ENCODE measurements around the gene HAPLN1.

The HAPLN1 gene

GRCh38 chr5:83720836-83721537, at the start of gene HAPLN1:
Gene HAPLN1 (minus strand): TSS chr5:83720855. CDS start chr5:83673523, 47,332 bp downstream.
- TF ChIP-seq YY1 (IDR thresholded peaks at IDR 0.05; ENCODE audit: insufficient read depth, insufficient read length), result no peak
- TF ChIP-seq ZNF274 (IDR thresholded peaks at IDR 0.05; ENCODE audit: low read depth, low read length), result no peak
- no peak for TF ChIP-seq SUZ12 (IDR thresholded peaks at IDR 0.05; ENCODE audit: extremely low read depth, insufficient read depth, insufficient read length)
- Histone ChIP-seq H3K9me3 (ENCODE audit: insufficient read depth, low read length) (no peaks in the 10 kb centered on the region), H3K4me1 (ENCODE audit: insufficient read depth, insufficient read length) (no peaks in the 10 kb centered on the region), H3K4me3 (ENCODE audit: insufficient read length, low read depth) (peak within 1 kb of the TSS; percentile 55), H3K9ac (ENCODE audit: insufficient read length, low read depth) (peak within 1 kb of the TSS; percentile 86), H3K27me3 (ENCODE audit: insufficient read depth, insufficient read length) (peaks cover 4% of the 10 kb centered on the region), H3K36me3 (ENCODE audit: insufficient read depth, insufficient read length, low read length) (no peaks in the 10 kb centered on the region)
- DNase-seq (ENCODE audit: low read depth, low spot score), result no peak

GRCh38 chr5:83767409-83767992, 46.8 kb upstream of the HAPLN1 start:
- H3K27me3 ChIP-seq (ENCODE audit: insufficient read depth, insufficient read length), result no peaks in the 10 kb centered on the region
- no peak for TF ChIP-seq YY1 (IDR thresholded peaks at IDR 0.05; ENCODE audit: insufficient read depth, insufficient read length)
- TF ChIP-seq ZNF274 (IDR thresholded peaks at IDR 0.05; ENCODE audit: low read depth, low read length), result no peak
- no peak for TF ChIP-seq SUZ12 (IDR thresholded peaks at IDR 0.05; ENCODE audit: extremely low read depth, insufficient read depth, insufficient read length)
- H3K9ac ChIP-seq (ENCODE audit: insufficient read length, low read depth), result no peak overlapping the region
- no peaks in the 10 kb centered on the region for H3K36me3 ChIP-seq (ENCODE audit: insufficient read depth, insufficient read length, low read length)
- H3K9me3 ChIP-seq (ENCODE audit: insufficient read depth, low read length), result peaks cover 53% of the 10 kb centered on the region
- no peaks in the 10 kb centered on the region for H3K4me1 ChIP-seq (ENCODE audit: insufficient read depth, insufficient read length)
- DNase-seq (ENCODE audit: low read depth, low spot score), result no peak
- no peak overlapping the region for H3K4me3 ChIP-seq (ENCODE audit: insufficient read length, low read depth)

GRCh38 chr5:83764101-83764500, 43.4 kb upstream of the HAPLN1 start:
- H3K9me3 ChIP-seq (ENCODE audit: insufficient read depth, low read length), result peaks cover 45% of the 10 kb centered on the region
- H3K4me1 ChIP-seq (ENCODE audit: insufficient read depth, insufficient read length), result no peaks in the 10 kb centered on the region
- no peaks in the 10 kb centered on the region for H3K27me3 ChIP-seq (ENCODE audit: insufficient read depth, insufficient read length)
- no peak overlapping the region for H3K4me3 ChIP-seq (ENCODE audit: insufficient read length, low read depth)
- no peak for DNase-seq (ENCODE audit: low read depth, low spot score)
- TF ChIP-seq SUZ12 (IDR thresholded peaks at IDR 0.05; ENCODE audit: extremely low read depth, insufficient read depth, insufficient read length) (no peak), YY1 (IDR thresholded peaks at IDR 0.05; ENCODE audit: insufficient read depth, insufficient read length) (no peak), ZNF274 (IDR thresholded peaks at IDR 0.05; ENCODE audit: low read depth, low read length) (no peak)
- H3K9ac ChIP-seq (ENCODE audit: insufficient read length, low read depth), result no peak overlapping the region
- no peaks in the 10 kb centered on the region for H3K36me3 ChIP-seq (ENCODE audit: insufficient read depth, insufficient read length, low read length)

- Histone ChIP-seq H3K4me3 (ENCODE audit: insufficient read length, low read depth) (no peak overlapping the region), H3K36me3 (ENCODE audit: insufficient read depth, insufficient read length, low read length) (no peaks in the 10 kb centered on the region), H3K9ac (ENCODE audit: insufficient read length, low read depth) (no peak overlapping the region), H3K4me1 (ENCODE audit: insufficient read depth, insufficient read length) (no peaks in the 10 kb centered on the region), H3K27me3 (ENCODE audit: insufficient read depth, insufficient read length) (no peaks in the 10 kb centered on the region), H3K9me3 (ENCODE audit: insufficient read depth, low read length) (peaks cover 12% of the 10 kb centered on the region)
- no peak for DNase-seq (ENCODE audit: low read depth, low spot score)
- TF ChIP-seq ZNF274 (IDR thresholded peaks at IDR 0.05; ENCODE audit: low read depth, low read length), result no peak
- TF ChIP-seq SUZ12 (IDR thresholded peaks at IDR 0.05; ENCODE audit: extremely low read depth, insufficient read depth, insufficient read length), result no peak
- no peak for TF ChIP-seq YY1 (IDR thresholded peaks at IDR 0.05; ENCODE audit: insufficient read depth, insufficient read length)
These were observed 39.9 kb upstream of the HAPLN1 start for GRCh38 chr5:83760579-83760978.

GRCh38 chr5:83752700-83753099, 32.0 kb upstream of the HAPLN1 start:
- TF ChIP-seq ZNF274 (IDR thresholded peaks at IDR 0.05; ENCODE audit: low read depth, low read length) (no peak), SUZ12 (IDR thresholded peaks at IDR 0.05; ENCODE audit: extremely low read depth, insufficient read depth, insufficient read length) (no peak), YY1 (IDR thresholded peaks at IDR 0.05; ENCODE audit: insufficient read depth, insufficient read length) (no peak)
- H3K9ac ChIP-seq (ENCODE audit: insufficient read length, low read depth), result no peak overlapping the region
- no peaks in the 10 kb centered on the region for H3K36me3 ChIP-seq (ENCODE audit: insufficient read depth, insufficient read length, low read length)
- no peak overlapping the region for H3K4me3 ChIP-seq (ENCODE audit: insufficient read length, low read depth)
- DNase-seq (ENCODE audit: low read depth, low spot score), result no peak
- H3K4me1 ChIP-seq (ENCODE audit: insufficient read depth, insufficient read length), result no peaks in the 10 kb centered on the region
- H3K27me3 ChIP-seq (ENCODE audit: insufficient read depth, insufficient read length), result no peaks in the 10 kb centered on the region
- no peaks in the 10 kb centered on the region for H3K9me3 ChIP-seq (ENCODE audit: insufficient read depth, low read length)

- no peak for TF ChIP-seq ZNF274 (IDR thresholded peaks at IDR 0.05; ENCODE audit: low read depth, low read length)
- no peak for TF ChIP-seq YY1 (IDR thresholded peaks at IDR 0.05; ENCODE audit: insufficient read depth, insufficient read length)
- TF ChIP-seq SUZ12 (IDR thresholded peaks at IDR 0.05; ENCODE audit: extremely low read depth, insufficient read depth, insufficient read length), result no peak
- Histone ChIP-seq H3K9ac (ENCODE audit: insufficient read length, low read depth) (no peak overlapping the region), H3K36me3 (ENCODE audit: insufficient read depth, insufficient read length, low read length) (no peaks in the 10 kb centered on the region), H3K9me3 (ENCODE audit: insufficient read depth, low read length) (no peaks in the 10 kb centered on the region), H3K27me3 (ENCODE audit: insufficient read depth, insufficient read length) (no peaks in the 10 kb centered on the region), H3K4me1 (ENCODE audit: insufficient read depth, insufficient read length) (no peaks in the 10 kb centered on the region), H3K4me3 (ENCODE audit: insufficient read length, low read depth) (no peak overlapping the region)
- DNase-seq (ENCODE audit: low read depth, low spot score), result no peak
These were observed 30.5 kb upstream of the HAPLN1 start for GRCh38 chr5:83751201-83751600.

- no peak for TF ChIP-seq SUZ12 (IDR thresholded peaks at IDR 0.05; ENCODE audit: extremely low read depth, insufficient read depth, insufficient read length)
- TF ChIP-seq ZNF274 (IDR thresholded peaks at IDR 0.05; ENCODE audit: low read depth, low read length), result no peak
- TF ChIP-seq YY1 (IDR thresholded peaks at IDR 0.05; ENCODE audit: insufficient read depth, insufficient read length), result no peak
- no peaks in the 10 kb centered on the region for H3K36me3 ChIP-seq (ENCODE audit: insufficient read depth, insufficient read length, low read length)
- H3K4me1 ChIP-seq (ENCODE audit: insufficient read depth, insufficient read length), result no peaks in the 10 kb centered on the region
- no peak overlapping the region for H3K4me3 ChIP-seq (ENCODE audit: insufficient read length, low read depth)
- no peak overlapping the region for H3K9ac ChIP-seq (ENCODE audit: insufficient read length, low read depth)
- no peaks in the 10 kb centered on the region for H3K9me3 ChIP-seq (ENCODE audit: insufficient read depth, low read length)
- no peaks in the 10 kb centered on the region for H3K27me3 ChIP-seq (ENCODE audit: insufficient read depth, insufficient read length)
- no peak for DNase-seq (ENCODE audit: low read depth, low spot score)
These were observed 30.1 kb upstream of the HAPLN1 start for GRCh38 chr5:83750749-83751148.
